HG03558 (cell line): Measurements from ENCODE around the gene RAC3.

ENCODE experiments used
- ATAC-seq: cut with Tn5 transposase; IDR thresholded peaks from one replicate; pipeline ENCODE4 v1.9.1; 2021; ENCODE audit warnings: moderate number of reproducible peaks; ENCODE audit not compliant: unreplicated experiment; ENCODE audit errors: extremely low read depth

RAC3 gene

GRCh38 chr17:82064433-82065192, 33.1 kb downstream of the RAC3 start:
- no peak for ATAC-seq

- no peak for ATAC-seq
Measured at GRCh38 chr17:82065193-82065637, 33.7 kb downstream of the RAC3 start.

GRCh38 chr17:82065638-82066303, 34.3 kb downstream of the RAC3 start, which contains the start of gene DUS1L:
DUS1L (minus strand) TSS chr17:82065804; CDS start chr17:82065059, 745 bp downstream.
- ATAC-seq: no peak

- ATAC-seq: no peak
Measured at GRCh38 chr17:82070611-82071010, 39.1 kb downstream of the RAC3 start.

GRCh38 chr17:82072827-82073226, 41.3 kb downstream of the RAC3 start:
- ATAC-seq: no peak

GRCh38 chr17:82073446-82073845, 42.0 kb downstream of the RAC3 start:
- ATAC-seq: no peak

- no peak for ATAC-seq
Measured at GRCh38 chr17:82076018-82076784, 44.7 kb downstream of the RAC3 start.

- no peak for ATAC-seq
Measured at GRCh38 chr17:82076785-82077591, 45.5 kb downstream of the RAC3 start.

GRCh38 chr17:82077617-82078358, 46.3 kb downstream of the RAC3 start:
- no peak for ATAC-seq

GRCh38 chr17:82078433-82078832, 47.0 kb downstream of the RAC3 start:
- ATAC-seq: no peak

GRCh38 chr17:82079001-82079677, 47.7 kb downstream of the RAC3 start:
- no peak for ATAC-seq

GRCh38 chr17:82080048-82080788, 48.7 kb downstream of the RAC3 start:
- ATAC-seq: no peak

- ATAC-seq: no peak
Measured at GRCh38 chr17:82080789-82081464, 49.4 kb downstream of the RAC3 start.

GRCh38 chr17:82081546-82081945, 50.1 kb downstream of the RAC3 start:
- ATAC-seq: no peak

- no peak for ATAC-seq
Measured at GRCh38 chr17:82081966-82082365, 50.5 kb downstream of the RAC3 start.

GRCh38 chr17:82082456-82082855, 51.0 kb downstream of the RAC3 start:
- ATAC-seq: no peak

GRCh38 chr17:82083009-82083408, 51.5 kb downstream of the RAC3 start:
- ATAC-seq: no peak
